GM18507 (cell line): Measurements from ENCODE around the gene PPP1R13B.

Experiments
- DNase-seq: peaks from one replicate; pipeline ENCODE4 v3.0.0; 2011; ENCODE audit warnings: low read depth; ENCODE audit not compliant: insufficient read length; ENCODE audit errors: extremely low spot score
- FAIRE-seq: peaks from 2 replicates; lab custom pipeline; 2011; peaks lifted over from hg19 to GRCh38; lab: Jason Lieb, UNC

The PPP1R13B gene

DNA sequence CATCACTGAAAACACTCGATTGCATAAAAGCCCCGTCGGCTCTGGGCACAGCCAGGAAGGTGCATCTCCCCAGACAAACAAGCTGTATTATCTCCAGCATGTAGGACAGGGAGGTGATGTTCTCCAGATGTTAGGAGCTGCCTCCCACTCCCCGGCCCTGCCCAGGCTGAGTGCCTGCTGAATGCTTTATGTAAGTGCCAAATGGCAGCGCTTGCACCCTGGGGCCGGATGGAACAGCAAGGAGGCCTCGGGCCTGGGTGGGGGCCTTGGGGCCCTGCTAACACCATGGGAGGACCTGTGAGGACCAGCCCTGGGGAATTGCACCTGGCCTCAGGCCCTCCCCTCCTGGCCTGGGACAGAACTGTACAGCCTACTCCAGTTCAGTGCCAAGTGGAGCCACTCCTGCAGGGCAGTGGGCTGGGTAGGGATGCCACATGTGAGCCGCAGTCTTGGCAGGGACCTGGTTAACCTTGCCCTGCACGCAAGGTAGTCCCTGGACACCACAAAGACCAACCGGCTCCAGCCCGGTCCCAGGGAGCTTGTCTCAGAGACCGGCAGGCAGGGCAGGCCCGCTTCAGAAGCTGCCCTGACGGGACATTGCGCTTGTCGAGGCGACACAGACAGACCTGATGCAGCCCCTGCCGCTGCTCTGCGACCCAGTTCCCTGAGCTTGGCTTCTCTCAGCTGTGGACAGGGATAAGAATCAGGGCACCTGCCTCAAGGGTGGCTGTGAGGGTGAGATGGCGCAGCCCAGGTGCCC, 35.3 kb upstream of the PPP1R13B start:
- DNase-seq (no peak), FAIRE-seq (no peak)

DNA sequence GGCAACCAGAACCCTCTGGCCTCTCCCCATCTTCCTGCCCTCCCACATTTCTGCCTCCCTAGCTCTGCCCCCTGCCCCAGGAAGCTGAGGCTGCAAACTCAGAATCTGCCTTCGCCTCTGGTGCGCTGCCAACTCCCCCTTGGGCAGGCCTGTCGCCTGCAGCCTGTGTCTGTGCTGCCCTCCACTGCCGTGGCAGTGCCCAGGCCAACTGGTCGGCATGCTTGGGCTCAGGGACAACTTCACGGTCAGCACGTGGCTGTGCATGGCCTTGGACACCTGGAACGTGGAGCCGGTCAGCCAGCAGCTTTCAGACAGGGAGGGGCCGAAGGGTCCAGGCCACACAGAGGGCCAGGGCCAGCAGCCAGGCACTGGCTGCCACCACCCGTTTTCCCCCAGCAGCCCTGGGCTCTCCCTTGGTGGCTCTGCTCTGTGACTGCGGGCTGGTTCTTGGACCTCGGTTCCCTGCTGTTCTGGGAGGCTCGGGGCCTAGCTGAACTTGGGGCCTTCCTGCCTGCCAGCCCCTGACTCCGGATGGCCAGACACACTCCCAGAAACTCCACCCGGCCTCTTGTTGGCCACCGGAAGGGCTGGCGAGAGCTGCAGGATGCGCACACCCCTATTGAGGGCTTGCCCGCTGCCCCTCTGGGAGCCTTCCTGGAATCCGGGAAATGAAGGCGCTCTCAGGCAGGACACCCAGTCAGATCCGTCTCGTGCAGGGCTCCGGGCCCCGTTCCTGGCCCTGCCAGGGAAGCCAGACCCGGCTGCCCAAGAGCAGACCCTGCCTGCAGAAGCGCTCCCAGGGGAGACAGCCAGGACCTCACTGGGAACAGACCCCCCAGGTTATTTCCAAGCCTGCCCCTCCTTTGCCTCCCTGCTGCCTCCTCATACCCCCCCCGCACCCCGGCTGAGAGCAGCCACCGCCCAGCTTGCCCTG, 34.2 kb upstream of the PPP1R13B start:
- no peak for DNase-seq
- no peak for FAIRE-seq

GRCh38 chr14:103880348-103881267, 33.2 kb upstream of the PPP1R13B start:
- FAIRE-seq (no peak), DNase-seq (no peak)

DNA sequence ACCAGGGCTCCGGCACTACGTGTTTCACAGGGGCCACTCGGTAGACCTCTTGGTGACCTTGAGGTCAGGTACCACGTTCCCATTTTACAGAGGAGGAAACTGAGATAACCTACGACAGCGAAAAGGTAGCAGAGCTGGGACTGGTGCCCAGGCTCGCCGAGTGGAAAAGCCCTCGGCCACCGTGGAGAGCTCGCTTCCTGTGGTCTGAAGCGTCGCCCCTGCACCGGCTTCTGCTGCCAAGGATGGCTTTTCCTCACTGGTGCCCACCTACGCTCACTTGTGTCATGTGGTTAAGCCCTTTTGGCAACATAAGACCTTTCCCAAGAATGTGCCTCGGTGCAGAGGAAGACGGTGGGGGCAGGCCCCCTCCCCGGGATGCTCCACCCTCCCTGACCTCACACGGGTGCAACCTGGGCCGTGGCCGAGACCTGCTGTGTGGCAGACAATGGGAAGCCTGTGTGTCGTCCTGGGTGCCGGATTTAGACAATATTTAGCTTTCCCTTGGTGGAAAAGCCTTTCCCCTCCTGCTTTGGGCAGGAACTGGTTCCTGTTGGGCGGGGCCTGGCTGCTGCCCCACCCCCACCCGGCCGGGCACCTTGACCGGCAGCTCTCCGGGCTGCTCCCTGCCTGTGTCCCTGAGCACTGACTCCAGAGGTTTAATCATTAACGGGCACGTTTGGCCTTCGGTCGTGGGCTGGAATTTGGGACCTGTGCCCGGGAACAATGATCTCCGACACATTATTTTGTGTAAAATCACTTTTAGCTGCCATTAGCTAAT, 32.4 kb upstream of the PPP1R13B start:
- FAIRE-seq, result no peak
- no peak for DNase-seq

- FAIRE-seq (no peak), DNase-seq (no peak)
Measured at GRCh38 chr14:103879118-103879569, 31.8 kb upstream of the PPP1R13B start.

DNA sequence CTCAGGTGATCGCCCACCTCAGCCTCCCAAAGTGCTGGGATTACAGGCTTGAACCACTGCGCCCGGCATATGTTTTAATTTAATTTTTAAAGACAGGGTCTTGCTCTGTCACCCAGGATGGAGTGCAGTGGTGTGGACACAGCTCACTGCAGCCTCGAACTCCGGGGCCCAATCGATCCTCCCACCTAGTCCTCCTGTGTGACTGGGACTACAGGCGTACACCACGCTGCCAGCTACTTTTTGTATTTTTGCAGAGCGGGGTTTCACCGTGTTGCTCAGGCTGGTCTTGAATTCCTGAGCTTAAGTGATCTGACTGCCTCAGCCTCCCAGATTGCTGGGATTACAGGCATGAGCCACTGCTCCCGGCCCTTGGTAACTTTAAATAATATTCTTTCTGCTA, 30.8 kb upstream of the PPP1R13B start:
- DNase-seq (no peak), FAIRE-seq (no peak)

DNA sequence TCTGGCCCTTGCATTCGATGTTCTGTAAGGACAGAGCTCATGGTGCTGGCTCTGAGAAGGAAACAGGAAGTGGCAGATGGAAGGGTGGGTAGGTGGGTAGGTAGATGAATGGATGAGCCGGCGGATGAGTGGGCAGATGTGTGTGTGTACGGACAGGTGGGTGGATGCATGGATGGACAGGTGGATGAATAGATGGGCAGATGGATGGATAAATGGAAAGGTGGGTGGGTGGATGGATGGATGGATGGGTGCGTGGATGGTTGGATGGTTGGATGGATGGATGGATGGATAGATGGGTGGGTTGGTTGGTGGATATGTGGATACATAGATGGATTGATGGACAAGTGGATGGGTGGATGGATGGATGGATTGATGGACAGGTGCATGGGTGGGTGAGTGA, 27.6 kb upstream of the PPP1R13B start:
- DNase-seq, result no peak
- FAIRE-seq, result no peak

GRCh38 chr14:103872481-103873113, 25.2 kb upstream of the PPP1R13B start:
- FAIRE-seq, result peak; percentile 41
- DNase-seq, result no peak

DNA sequence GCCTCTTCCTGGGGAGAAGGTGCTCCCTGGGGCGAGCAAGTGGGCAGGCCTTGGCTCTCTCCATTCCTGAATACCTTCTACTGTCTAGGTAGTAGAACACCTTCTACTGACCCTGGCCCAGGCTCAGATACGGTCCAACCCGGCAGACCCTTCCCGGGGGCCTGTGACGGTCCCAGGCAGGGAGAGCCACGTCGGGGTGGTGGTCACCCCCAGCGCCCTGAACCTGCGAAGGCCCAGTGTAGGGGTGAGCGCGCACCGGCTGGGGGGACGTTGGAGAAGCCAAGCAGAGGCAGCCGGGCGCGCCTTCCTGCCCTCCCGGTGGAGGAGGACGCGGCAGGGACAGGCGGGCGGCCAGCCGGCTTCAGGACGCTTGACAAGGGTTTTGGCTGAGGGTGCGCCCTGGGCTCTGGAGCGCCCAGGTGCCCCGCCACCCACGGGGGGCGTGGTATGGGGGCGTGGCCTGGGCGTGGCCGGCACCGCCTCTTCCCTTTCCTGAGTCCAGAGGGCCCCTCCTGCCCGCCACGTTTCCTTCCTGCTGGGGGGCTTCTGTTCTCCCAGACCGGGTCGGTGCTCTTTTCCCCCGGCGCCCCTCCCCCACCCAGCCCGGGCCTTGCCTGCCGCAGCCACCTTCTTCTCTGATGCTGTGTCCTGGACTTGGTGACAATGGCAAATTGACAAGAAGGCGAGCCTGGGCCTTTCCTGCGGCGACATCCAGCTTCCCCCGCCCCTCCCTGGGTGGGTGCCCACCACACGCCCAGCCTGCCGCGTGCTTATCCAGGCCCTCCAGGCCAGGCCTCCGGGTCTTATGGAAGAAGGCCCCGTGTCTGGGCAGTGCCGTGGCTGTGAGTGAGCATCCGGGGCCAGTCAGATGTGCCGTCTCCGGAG, 24.5 kb upstream of the PPP1R13B start:
- FAIRE-seq (peak; percentile 78), DNase-seq (peak; percentile 72)

DNA sequence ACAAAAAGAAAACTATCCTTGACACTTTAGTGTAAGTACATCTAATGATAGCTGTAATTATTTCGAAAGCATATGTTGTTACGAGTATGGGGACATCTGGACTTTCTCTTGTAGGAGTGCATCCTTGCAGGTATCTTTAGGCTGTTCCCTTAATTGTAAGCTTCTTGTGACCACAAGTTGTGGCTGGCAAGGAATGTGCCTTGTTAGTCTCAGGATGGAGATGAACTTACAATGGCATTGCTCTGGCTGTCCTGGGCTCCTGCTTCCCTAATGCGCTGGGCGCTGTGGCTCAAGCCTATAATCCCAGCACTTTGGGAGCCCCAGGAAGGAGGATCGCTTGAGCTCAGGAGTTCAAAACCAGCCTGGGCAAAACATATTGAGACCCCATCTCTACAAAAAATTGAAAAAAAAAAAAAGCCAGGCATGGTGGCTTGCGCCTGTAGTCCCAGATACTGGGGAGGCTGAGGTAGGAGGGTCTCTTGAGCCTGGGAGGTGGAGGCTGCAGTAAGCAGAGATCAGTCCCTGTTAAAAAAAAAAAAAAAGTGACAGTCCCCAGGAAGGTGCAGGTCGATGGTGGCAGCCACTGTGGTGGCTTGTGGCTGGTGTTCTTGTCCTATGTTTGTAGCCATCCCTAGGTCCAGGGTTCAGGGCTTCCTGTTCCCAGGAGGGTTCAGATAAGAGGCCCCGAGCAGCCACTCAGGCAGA, 23.7 kb upstream of the PPP1R13B start:
- no peak for FAIRE-seq
- DNase-seq, result no peak

GRCh38 chr14:103870144-103870876, 22.9 kb upstream of the PPP1R13B start:
- no peak for DNase-seq
- no peak for FAIRE-seq

GRCh38 chr14:103869406-103870143, 22.2 kb upstream of the PPP1R13B start:
- DNase-seq (no peak), FAIRE-seq (no peak)

GRCh38 chr14:103868242-103868897, 21.0 kb upstream of the PPP1R13B start:
- no peak for FAIRE-seq
- no peak for DNase-seq

DNA sequence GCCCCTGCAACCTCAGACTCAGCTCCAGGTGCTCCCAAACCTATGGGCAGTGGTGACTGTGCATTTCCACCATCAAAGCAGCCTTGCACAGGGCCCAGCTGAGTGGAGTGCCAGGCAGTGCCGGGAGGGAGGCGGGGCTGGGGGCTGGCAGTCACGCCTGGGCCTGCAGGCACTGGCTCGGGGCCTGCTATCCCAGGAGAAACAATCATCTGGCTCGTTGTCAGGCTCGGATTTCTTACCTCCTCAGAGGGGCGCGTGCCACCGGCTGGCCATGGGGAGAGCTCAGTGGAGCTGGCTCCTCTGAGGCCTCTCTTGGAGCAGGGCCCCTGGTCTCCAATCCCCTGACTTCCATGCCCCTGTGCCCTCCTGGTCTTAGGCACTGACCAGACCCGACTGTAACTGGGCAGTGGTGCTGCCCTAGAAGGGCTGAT, 20.2 kb upstream of the PPP1R13B start:
- DNase-seq (no peak), FAIRE-seq (no peak)

GRCh38 chr14:103867020-103867419, 19.6 kb upstream of the PPP1R13B start:
- DNase-seq (no peak), FAIRE-seq (no peak)
